ENCODE results near the gene ADPRHL1. TPM values are rescaled to one million over a fixed set of nuclear protein-coding genes. Genes with fewer than 3 reads are reported as not detected.
"Not testable (repeated sequence)": the region's sequence is repeated elsewhere in the genome, so short reads cannot be mapped to it uniquely, and the experiment has no call there.

ADPRHL1 gene
- total RNA-seq, 1 donor from 2014 or later: 0.20 TPM

- no peak for DNase-seq (ENCODE audit: low read depth in 2 of 2)
Measured at GRCh38 chr13:113403255-113404104, 49.8 kb downstream of the ADPRHL1 start.

GRCh38 chr13:113402471-113403254 is 50.6 kb downstream of the ADPRHL1 start:
- DNase-seq (ENCODE audit: low read depth in 2 of 2): peak in 1 of 2 donors; percentile 18

- DNase-seq (ENCODE audit: low read depth in 2 of 2): no peak
Measured at GRCh38 chr13:113401452-113402415, 51.6 kb downstream of the ADPRHL1 start.

GRCh38 chr13:113400621-113401451 is 52.5 kb downstream of the ADPRHL1 start:
- DNase-seq (ENCODE audit: low read depth in 2 of 2): no peak

- no peak for DNase-seq (ENCODE audit: low read depth in 2 of 2)
Measured at GRCh38 chr13:113399755-113400149, 53.5 kb downstream of the ADPRHL1 start.

GRCh38 chr13:113398963-113399754 is 54.1 kb downstream of the ADPRHL1 start:
- DNase-seq (ENCODE audit: low read depth in 2 of 2): no peak

GRCh38 chr13:113397608-113398425 is 55.5 kb downstream of the ADPRHL1 start:
- no peak for DNase-seq (ENCODE audit: low read depth in 2 of 2)

GRCh38 chr13:113394339-113394640 is 59.0 kb downstream of the ADPRHL1 start:
- no peak for DNase-seq (ENCODE audit: low read depth in 2 of 2)

- peak; percentile 73 to 82 for DNase-seq (ENCODE audit: low read depth in 2 of 2)
Measured at GRCh38 chr13:113393563-113394338, 59.5 kb downstream of the ADPRHL1 start.

- DNase-seq (ENCODE audit: low read depth in 2 of 2): no peak
Measured at GRCh38 chr13:113393226-113393562, 60.1 kb downstream of the ADPRHL1 start.

GRCh38 chr13:113390874-113391497 is 62.3 kb downstream of the ADPRHL1 start:
- no peak for DNase-seq (ENCODE audit: low read depth in 2 of 2)

- DNase-seq (ENCODE audit: low read depth in 2 of 2): not testable (repeated sequence)
Measured at GRCh38 chr13:113389586-113389985, 63.7 kb downstream of the ADPRHL1 start.

- no peak for DNase-seq (ENCODE audit: low read depth in 2 of 2)
Measured at GRCh38 chr13:113387396-113387795, 65.9 kb downstream of the ADPRHL1 start.

GRCh38 chr13:113383089-113383488 is 70.2 kb downstream of the ADPRHL1 start:
- DNase-seq (ENCODE audit: low read depth in 2 of 2): no peak

- not testable (repeated sequence) for DNase-seq (ENCODE audit: low read depth in 2 of 2)
Measured at GRCh38 chr13:113382542-113382941, 70.7 kb downstream of the ADPRHL1 start.

GRCh38 chr13:113378825-113379224 is 74.5 kb downstream of the ADPRHL1 start:
- DNase-seq (ENCODE audit: low read depth in 2 of 2): no peak

- DNase-seq (ENCODE audit: low read depth in 2 of 2): no peak
Measured at GRCh38 chr13:113374511-113375175, 78.6 kb downstream of the ADPRHL1 start.
